ENCODE results near the gene SEMA3B.
"Not testable (repeated sequence)": the region's sequence is repeated elsewhere in the genome, so short reads cannot be mapped to it uniquely, and the experiment has no call there.

SEMA3B gene

DNA sequence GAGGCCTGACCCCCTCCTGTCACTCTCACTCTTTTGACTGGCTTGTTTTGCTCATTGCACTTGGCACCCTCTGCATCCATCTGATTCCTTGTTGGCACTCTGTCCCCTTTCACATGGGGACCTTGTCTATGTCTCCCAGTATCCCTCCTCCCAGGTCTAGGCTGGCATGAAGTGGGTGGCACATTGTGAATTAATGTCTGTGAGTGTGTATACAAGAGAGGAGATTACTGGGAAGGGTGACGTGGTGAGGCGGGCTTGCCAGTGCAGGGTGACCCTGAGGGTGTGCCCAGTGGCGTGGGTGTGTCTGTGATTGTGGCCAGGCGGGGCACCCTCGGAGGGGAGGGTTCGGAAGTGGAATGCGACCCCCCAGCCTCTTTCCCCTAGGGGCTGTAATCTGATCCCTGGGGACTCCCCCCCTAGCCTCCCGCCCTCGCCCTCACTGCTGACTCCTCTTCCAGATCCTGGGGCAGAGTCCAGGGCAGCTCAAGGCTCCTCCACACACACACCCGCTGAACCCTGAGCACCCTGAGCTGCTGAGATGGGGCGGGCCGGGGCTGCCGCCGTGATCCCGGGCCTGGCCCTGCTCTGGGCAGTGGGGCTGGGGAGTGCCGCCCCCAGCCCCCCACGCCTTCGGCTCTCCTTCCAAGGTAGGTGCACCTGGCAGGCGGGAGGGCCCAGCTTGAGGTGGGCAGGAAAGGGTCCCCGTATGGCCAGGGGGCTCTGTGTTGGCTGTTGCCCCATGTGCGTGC is at the start of gene SEMA3B:
Gene SEMA3B, plus strand, starts transcription at position 445 of the 749 bp plus-strand sequence. Its CDS starts 94 bp downstream, at position 539.
- no peak for DNase-seq

DNA sequence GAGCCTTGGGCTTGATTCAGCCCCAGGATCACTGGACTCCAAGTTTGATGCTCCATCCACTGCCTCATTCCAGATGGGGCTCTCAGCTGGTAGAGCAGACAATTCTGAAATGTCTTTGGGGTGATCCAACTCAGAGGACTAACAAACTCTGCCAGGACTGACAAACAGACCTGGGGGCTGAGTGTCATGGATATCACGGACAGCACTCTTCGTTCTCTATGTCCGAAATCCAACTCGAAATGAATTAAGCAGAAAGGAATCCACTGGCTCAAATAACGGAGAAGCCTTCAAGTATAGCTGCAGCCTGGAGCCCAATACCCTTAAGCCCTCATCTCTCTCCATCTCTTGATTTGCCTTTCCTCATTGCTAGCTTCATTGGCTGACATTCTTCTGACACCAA is 49.7 kb upstream of the SEMA3B start:
- DNase-seq, result no peak

DNA sequence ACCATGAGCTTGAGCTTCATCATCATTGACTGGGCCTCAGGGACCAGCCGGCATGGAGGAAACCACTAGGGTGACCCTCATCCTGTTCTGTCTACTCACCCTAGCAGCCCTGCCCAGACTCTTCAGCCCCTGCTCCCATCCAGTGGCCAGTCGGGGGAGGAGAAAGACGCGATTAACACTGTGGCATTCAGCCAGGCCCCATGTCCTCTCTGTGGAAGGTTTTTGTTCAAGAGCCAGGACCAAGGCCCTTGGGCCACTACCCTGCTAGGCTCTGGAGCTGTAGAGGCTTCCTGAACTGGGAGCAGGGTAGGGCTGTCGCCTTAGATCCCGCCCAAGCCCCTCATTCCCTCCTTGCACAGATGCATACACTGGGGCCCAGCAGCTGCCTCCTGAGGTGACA is 48.8 kb upstream of the SEMA3B start:
- DNase-seq, result no peak

DNA sequence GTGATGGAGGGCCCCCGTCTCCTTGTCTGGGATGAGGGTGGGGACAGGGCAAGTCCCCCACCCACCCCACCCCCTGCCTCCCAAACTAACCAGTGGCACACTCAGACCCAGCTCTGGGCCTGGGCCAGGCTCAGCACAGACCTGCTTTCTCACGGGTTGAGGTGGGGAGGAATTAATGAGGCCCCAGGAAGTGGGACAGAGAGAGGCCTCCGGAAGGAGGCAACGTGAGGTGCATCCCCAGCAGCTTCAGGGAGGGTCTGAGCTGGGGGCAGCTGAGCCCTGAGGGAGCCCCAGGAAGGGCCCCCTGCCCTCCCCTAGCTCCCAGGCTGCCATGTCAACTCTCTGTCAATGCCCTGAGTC is 47.9 kb upstream of the SEMA3B start:
- no peak for DNase-seq

DNA sequence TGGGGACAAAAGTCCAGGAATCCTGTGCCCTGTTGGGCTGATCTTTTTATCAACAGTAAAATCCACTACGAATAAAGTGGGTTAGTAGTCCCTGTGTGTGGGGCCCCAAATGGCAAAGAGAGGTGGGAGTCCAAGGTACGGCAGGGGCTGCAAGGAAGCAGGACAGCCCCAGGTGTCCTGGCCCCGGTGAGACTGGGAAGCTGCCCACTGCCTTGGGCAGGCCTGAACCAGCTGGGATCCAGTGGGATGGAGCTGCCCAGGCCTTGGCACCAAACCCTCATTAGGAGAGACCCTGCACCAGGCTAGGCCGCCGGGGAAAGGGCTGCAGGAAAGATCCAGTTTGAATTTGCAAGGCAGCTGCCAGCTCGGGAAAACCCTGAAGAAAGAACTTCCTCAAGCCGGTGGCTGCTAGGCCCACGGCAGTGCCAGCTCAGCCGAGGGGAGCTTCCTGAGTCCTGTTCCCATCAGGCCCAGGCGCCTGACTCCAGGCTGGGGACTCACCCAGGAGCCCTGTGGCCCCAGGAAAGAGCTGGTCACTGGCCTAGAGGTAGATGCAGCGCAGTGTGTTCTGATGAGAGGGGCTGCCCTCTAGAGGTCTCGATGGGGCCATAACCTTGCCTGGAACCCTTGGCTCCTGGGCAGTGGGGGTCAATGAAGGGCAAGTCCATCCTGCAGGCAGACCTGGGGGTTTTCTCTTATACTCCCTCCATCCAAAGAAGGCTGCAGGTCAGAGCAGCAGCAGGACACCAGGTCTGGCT is 47.4 kb upstream of the SEMA3B start:
- DNase-seq, result no peak

DNA sequence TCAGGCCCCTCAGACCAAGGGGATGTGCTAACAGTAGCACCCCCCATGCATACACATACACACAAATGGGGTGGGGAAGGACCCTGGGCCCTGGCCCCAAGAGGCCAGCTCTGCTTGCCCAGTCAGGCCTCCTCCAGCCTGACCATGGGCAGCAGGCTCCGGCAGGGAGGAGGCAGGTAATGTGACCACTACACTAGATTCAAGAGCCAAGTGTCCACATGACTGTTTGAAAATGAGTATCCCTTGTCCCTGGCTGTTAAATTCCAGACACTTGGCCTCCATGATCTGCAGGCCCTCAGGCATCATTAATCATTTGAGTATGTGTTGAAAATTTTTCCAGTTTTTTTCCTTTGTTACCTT is 46.8 kb upstream of the SEMA3B start:
- DNase-seq, result no peak

DNA sequence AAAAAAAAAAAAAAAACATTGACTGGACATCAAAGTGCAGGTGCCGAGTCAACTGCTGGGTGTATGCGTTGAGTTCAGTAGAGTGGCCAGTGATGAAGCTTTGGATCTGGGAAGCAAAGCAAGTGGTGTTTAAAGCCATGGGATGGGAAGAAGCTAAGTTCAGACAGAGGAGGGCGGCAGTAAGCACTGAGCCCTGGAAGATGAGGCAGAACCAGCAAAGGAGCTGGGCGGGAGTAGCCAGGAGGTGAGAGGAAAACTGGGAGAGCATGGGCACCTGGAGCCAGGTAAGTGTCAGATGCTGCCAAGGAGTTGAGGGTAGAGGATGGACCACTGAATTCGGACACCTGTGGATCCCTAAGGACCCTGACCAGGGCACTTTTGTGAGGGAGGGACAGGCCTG is 44.3 kb upstream of the SEMA3B start:
- no peak for DNase-seq

DNA sequence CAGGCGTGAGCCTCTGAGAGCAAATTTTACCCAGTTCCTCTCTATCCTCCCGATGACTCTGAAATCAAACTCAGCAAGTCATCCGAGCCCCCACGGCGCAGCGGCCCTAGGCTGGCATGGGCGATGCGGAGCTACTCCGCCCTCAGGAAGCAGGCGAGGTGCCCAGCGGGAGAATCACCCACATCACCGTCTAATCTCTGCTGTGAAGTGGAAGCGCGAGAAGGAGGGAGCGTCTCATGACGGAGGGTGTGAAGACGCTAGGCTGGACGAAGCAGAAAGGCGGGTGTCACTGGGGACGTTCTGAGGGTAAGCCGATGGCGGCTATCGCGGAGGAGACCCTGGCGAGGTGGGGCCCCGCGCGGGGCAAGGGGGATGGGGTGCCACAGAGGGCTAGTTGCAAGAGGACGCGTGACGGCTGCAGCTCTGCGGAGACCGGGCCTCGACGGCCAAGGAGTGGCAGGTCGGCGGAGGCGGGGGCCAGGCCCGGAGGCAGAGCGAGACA is 42.0 kb upstream of the SEMA3B start:
- no peak for DNase-seq

DNA sequence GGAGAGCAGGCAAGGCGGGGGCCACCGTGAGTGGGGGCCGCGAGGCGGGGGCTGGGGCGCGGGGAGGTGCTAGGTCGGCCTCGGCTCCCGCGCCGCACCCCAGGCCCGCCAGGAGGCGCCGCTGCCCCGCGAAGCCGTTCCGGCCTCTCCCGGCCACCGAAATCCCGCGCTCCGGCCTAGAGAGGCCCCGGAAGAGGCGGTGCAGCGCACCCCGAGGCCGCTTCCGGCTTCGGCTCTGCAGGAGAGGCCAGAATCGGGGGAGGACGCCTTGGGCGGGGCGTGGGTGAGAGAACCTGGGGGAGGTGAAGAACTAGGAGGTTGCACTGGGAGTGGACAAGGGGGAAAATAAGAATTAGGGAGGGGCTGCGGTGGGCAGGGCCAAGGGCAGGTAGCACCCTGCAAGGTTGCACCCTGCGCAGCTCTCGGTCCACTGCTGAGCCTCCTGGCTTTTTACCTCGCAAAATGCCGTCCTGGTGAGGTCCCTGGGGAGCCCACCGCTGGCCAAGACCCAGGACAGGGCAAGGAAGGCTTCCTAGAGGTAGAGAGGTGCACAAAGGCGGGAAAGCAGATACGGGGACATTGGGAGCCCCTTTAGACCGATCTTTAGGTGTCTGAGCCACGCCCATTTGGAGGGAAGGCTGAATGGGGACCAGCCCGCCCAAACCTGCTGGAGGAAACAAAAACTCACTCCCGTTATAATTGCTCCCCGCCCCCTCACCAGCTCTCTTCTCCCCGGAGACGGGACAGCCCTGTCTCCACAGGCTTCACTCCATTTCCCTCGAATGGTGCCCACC is 41.4 kb upstream of the SEMA3B start:
- peak; percentile 66 for DNase-seq

DNA sequence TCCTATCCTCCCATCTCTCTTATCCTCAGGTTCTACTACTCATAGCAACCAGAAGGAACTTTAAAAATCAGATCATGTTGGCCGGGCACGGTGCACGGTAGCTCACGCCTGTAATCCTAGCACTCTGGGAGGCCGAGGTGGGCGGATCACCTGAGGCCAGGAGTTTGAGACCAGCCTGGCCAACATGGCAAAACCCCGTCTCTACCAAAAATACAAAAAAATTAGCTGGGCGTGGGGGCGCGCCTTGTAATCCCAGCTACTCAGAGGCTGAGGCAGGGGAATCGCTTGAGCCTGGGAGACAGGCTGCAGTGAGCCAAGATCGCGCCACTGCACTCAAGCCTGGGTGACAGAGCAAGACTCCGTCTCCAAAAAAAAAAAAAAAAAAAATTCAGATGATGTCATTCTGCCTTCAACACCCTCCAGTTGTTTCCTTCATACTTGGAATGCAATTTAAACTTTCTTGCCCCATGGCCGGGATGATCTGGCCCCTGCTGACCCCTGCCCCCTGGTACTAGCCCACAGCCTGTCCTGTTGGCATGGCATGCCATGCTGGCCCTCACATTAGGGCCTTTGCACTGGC is 40.7 kb upstream of the SEMA3B start:
- not testable (repeated sequence) for DNase-seq

DNA sequence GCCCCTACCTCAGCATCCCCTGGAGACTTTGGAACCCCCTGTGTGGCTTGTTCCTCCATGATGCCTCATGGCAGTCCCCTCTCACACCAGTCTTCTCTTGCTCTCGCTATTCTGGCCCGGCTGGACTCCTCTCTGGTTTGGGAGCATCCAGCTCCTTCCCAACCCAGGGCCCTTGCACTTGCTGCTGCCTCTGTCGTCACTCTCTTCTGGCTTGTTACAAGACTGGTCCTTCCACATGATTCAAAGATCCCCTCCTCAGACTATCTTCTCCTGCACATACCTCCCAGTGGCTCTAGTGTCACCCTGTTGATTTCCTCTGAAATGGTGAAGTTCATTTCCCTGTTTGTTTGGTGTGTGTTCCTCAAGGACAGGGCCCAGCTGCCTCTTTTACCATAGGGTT is 39.5 kb upstream of the SEMA3B start:
- no peak for DNase-seq

DNA sequence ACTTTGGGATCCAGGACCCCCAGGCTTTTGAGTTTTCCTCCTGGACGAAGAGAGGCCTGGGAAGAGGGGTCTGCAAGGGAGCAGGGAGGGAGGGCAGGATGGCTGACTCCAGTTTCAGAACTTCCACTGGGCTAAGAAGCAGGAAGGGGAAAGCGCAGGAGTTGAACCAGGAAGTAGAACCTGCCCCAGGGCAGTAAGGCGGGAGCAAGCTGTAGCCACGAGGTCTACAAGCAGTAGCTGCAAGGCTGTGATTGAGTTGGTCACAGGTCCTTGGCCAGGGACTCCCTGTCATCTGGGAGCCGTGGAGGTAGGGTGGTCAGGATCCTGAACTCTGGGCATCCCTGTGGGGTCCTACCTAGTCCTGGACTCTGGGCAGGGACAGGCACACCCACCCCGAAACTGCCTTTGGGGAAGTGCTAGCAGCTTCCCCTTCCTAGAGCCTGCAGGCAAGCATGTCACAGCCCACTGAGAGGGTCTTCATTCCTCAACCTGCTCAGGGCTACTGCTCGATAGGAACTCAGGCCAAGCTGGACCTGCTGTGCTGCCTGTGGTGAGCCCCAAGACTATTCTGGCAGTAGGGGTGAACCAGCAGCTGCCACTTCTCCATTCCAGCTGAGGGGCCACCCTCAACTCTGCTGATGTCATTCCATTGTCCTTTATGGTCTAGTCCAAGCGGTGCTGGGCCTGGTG is 38.7 kb upstream of the SEMA3B start:
- DNase-seq, result no peak

DNA sequence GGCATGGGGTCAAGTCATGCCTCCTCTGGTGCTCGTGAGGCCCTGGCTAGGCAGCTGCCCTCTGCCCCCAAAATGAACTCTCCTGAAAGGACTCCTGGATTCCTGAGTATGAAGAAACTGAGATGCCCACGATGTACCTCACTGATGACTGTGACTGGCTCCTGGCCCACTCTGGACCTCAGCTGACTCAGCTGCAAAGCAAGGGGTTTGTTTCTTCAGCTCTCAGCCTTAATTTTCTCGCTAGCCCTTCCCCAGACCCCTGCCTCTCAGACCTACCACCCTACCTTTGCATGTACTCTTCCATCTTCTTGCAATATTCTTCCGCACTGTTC is 38.2 kb upstream of the SEMA3B start:
- no peak for DNase-seq

DNA sequence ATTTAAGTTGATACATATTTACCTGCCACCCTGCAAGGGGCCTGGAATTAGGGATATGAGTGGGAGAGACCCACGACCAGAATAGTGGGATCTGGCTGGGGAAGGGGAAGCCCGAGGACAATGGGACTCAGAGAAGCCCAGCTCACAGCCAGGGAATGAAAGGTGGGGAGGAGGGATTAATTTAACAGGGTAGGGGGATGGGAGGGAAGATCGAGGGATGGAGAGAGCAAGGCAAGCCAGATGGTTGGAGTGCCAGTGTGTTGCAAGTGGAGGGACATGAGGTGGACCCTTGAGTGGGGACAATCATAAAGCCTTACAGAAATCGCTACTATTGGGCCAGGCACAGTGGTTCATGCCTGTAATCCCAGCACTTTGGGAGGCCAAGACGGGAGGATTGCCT is 37.4 kb upstream of the SEMA3B start:
- DNase-seq, result no peak

DNA sequence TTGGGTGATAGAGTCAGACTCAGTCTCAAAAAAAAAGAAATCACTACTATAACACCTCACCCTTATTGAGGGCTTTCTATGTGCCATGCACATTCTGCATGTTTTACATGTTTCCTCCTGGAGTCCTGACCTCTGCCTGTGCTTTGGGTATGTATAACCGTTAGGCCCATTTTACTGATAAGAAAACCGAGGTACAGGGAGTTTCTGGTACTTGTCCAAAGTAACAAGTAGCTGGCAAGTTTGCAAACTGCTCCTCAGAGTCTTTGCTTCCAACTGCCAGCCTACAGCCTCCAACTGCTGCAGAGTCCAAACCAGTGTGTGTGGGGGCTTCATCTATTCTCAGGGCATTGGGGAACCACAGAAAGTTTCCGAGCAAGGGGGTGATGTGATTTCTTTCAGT is 36.6 kb upstream of the SEMA3B start:
- no peak for DNase-seq

DNA sequence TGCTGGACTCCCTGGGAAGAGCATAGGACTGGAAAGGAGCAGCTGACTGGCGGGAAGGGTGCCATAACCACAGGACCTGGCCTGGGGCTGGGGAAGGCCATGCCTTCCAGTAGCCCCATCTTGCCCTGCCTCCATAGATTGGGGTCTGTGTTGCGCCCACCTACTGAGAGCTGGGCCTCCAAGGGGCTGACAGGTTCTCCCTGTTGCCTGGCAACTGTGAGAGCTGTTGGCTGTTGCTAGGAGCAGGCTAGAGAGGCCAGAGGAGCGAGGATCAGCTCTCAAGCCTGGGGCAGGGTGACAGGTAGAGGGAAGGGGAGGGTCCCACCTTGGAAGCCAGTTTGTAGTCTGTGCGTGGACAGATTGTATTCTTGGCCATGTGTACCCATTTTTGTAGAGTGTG is 35.8 kb upstream of the SEMA3B start:
- no peak for DNase-seq

DNA sequence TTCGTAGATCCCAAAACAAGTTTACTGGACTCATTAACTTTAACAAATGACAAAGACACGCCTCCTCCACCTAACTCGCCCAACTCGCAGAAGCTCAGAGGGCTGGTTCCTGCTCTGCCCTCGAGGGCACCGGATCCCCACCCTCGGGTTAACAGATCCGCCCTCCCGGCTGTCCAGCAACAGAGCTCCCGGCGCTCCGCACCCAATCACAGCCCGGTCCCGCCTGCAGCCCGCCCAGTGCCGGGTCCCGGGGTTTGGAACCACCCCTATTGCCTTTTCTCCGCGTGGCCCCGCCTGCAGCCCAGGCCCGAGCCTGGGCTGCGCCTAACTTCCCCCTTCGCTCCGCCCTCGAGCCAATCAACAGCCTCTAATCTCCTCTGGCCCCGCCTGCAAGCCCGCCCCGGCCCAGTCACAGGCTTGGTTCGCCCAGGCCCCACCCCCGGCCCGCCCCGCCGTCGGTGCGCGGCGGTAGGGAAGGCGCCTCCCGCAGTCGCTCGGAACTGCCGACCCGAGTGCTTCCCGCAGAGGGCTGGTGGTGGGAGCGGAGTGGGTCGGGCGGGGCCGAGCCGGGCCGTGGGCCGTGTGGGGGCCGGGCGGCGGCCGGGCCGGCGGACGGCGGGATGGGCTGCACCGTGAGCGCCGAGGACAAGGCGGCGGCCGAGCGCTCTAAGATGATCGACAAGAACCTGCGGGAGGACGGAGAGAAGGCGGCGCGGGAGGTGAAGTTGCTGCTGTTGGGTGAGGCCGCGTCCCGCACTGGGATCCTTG is 33.0 kb upstream of the SEMA3B start, which contains the start of gene GNAI2:
Gene GNAI2, plus strand, starts transcription at position 489 of the 768 bp plus-strand sequence. Its CDS starts 132 bp downstream, at position 621.
- DNase-seq, result peak; percentile 87

DNA sequence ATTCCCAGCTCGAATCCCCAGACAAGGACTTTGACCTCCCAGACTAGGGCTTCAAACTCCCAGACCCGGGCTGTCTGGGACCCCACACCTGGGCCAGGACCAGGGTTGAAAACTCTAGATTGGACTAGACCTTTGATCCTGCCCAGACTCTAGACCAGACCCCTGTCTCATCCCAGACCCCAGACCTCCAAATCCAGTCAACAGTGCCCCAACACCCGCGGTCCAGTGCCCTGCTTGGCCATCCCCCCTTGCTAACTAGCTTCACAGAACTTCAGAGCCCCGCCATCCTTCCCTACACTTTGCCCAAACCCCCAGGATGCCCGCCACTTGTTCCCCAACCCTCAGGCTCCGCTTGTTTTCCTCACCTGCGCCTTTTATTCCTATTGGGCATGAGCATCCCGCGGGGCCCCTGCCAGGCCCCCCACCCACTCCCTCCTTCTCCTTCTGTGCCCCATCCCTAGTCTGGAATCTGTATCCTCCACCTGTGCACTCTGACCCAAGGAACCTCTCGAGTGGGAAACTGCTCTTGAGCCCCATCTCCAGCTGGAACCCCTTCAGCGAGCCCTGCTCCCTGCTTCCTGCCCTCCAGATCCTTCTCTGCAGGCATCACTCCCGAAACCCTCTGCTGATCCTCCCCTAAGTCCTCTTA is 32.3 kb upstream of the SEMA3B start:
- no peak for DNase-seq

DNA sequence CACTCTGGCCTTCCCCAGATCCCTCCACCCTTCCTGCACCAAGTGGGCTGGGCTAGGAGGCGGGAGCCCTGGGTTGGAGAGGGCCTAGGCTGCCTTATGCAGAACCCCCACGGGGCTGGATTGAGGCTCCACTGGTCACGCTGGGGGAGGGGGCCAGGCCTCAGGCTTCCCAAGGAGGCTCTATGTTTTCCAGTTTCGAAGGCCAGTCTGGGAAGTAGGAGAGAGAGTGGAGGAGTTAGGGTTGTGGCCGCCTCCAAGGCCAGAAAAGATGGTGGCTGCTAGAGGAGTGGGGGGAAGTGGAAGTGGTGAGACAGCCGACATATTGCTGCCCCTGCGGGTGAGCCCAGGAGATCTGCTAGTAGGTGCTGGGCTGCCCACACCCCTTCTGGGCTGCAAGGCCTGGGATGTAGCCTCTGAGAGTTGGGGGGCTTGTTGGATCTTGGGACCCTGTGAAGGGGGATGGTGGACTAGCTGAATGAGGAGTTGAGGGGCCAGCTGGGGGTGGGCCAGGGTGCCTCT is 31.8 kb upstream of the SEMA3B start:
- no peak for DNase-seq

DNA sequence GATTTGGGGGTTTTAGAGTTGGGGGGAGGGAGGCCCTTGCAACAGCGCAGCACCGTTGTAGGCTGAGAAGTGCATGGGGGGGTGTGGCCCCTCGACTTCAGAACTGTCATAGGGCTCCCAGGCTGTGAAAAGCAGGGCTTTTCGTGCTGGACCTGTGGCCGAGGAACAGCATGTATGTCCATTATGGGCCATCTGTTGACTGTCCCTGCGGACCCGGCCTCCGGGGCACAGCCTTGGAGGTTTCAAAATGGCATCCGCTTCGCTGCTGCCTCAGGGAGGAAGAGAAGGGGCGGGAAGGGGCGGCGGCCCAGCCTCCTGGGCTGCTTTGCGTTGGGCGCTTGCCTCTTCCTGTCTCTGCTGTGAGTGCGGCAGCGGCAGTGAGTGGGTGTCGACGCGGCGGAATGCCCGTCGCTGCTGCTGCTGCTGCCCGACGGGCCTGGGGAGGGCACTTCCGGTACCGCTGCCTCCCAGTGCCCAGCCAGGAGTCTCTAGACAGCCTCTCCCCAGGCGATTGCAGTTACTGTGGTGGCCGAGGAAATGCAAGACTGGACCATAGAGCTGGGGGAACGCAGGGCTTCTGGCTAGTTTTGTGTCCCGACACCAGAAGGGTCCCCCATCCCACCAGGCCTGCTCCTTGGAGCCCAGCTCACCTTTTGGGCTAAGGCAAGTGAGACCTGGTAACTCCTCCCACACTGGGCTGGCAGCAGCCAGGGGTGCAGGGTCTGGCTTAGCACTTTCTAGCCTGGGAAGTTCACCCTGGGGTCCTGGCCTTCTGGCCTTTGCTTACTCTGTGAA is 31.0 kb upstream of the SEMA3B start:
- peak; percentile 3 for DNase-seq
